Hematopoietic multipotent progenitor cell (in vitro differentiated cells): ENCODE results near the gene PALS2. TPM values are rescaled to one million over a fixed set of nuclear protein-coding genes. Genes with fewer than 3 reads are reported as not detected.
A peak's percentile ranks its signal among the peaks of the same experiment; 100 is the strongest.

Experiments used
- DNase-seq, 3 donors: peaks; one replicate each; pipeline ENCODE4 v3.0.0-alpha.2; 2011 to 2015; ENCODE audit warnings: low read depth in 2 of 3, low spot score in 2 of 3
- small RNA-seq: library from RNA; depleted of rRNA; stranded (forward); fragments of <200 nt; gene quantifications from one replicate; pipeline ENCODE3, GENCODE V24; 2012
- total RNA-seq: library from RNA; depleted of rRNA; stranded (reverse); fragments of >200 nt; gene quantifications from one replicate; pipeline ENCODE4 v1.2.3, GENCODE V29; 2012

PALS2 gene
- total RNA-seq, 1 donor, result 7.5 TPM

DNA sequence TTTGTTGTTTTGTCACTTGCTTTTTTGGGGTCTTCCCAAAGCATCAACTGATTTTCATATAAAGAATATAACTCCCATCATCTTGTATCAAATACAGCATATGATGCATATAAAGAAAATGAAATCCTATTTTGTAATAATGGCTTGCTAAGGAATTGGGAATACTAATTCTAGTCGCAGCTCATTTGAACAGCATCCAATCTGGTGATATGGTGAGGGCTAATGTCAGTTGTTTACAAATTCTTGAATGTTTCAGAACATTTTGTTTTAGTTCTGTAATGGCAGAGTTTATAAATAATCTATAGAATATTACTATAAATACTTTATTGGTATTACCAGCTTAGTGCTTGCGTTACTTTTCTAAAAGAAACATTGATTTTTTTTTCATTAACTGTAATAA, 8.9 kb downstream of the PALS2 start:
- DNase-seq, result no peak

DNA sequence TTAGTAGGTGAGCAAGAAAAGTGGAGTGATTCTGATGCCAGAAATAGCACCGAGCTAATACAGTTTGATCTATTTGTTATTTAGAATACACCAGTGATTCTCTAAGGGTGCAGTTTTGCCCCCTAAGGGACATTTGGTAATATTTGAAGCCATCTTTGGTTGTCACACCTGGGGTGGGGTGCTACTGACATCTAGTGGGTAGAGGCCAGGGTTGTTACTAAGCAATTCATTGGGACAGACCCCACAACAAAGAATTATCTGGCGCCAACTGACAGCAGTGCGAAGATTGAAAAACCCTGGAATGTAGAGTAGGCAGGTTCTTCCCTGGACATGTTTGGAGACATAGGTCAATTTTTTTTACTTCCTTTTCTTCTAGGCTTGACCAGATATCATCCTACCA, 14.6 kb downstream of the PALS2 start:
- DNase-seq, result peak in 2 of 3 donors; percentile 76 to 83

DNA sequence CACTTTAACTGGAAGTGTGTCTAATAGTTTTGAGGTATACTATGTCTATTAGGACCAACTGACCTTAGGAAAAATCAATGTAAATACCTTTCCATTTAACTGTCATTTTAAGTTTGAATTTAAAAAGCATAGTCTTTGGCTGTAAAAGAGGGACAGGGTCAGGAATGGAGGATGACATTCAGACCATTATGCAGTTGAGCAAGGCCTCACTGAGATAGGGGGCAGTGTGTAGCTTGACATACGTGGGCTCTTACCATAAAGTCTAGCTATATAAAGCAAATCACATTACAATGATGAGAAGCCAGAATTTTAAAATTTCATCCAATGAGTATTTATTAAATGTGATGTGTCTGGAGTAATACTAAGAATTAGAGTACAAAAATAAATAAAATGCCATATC, 17.9 kb downstream of the PALS2 start:
- DNase-seq, result no peak

DNA sequence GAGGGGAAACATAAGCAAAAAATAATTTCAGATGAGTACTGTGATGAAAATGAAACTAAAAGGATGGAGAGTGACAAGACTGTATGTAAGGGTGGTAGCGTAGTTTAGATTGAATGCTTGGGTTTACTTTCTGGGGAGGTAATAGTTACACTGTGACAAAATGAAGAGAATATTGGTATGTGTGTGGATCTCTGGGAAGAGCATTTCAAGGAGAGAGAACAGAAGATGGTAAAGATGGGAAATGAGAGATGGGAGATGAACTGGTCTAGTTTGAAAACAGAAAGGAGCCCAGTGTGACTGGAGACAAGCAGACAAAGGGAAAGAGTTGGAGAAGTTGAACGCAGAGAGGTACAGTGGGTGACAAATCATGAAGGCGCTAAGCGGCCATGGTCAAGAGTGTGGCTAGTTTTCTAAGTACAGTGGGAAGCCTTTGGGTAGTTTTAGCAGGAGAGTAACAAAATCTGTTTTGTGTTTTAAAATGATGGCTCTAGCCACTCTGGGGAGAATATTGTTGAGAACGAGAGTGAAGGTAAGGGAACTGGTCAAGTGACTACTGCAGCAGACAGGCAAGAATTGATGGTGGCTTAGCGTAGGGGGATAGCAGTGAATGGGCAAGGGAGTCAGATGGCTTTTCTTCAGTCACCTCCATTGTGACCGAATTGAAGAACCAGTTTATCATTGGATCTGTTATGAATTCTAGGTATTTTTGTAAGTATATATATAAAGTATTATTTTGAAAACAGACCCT, 22.6 kb downstream of the PALS2 start:
- peak in 1 of 3 donors; percentile 59 for DNase-seq

DNA sequence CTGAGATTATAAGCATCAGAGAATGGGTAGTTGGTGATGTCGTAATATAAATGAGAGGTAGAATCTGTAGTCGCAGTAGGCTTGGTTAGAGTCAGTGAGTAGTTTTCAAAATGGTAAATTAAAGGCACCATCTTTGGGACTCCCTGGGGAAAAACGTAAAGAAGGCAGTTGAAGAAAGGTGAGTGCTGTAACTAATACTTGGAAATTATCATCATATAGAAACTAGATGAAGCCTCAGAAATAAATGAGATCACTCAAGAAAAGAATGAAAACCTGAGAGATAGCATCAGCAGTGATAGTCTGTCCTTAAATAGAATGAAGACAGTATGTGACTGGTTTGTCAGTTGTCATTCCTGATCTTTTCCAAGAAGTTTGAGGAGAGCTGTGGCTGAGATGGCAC, 23.8 kb downstream of the PALS2 start:
- DNase-seq, result no peak

DNA sequence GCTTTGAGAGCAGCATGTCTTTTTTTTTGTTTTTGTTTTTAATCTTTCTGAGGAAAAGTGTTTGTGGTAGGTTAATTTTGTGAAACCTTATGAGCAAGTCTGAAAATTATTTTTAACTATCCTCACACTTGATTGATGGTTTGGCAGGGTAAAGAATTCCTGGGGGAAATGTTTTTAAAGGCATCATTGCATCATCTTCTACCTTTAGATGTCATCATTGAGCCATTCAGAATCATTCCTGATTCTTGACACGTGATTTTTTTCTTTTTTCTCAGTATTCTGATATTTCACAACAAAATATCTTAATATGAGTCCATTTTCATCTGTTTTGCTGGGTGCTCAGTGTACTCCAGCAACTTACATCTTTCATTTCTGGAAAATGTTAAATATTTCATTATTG, 28.3 kb downstream of the PALS2 start:
- DNase-seq, result no peak

DNA sequence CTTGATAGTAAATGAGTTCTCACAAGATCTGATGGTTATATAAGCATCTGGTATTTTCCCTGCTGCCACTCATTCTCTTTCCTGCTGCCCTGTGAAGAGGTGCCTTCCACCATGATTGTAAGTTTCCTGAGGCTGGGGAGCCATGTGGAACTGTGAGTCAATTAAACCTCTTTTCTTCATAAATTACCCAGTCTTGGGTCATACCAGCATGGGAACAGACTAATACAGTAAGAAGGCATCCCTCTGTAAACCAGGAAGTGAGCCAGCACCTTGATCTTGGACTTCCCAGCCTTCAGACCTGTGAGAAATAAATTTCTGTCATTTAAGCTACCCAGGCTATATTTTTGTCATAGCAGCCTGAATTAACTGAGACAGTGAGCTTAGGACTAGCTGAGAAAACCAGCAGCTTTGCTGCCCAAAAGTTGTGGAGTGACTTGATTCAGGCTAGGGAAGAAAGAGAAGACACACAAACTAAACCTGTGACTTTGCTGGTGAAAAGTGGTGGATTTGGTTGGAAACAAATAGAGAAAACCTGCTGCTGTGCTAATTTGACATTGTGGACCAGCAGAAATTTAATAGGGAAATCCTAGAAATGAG, 29.7 kb downstream of the PALS2 start:
- no peak for DNase-seq

DNA sequence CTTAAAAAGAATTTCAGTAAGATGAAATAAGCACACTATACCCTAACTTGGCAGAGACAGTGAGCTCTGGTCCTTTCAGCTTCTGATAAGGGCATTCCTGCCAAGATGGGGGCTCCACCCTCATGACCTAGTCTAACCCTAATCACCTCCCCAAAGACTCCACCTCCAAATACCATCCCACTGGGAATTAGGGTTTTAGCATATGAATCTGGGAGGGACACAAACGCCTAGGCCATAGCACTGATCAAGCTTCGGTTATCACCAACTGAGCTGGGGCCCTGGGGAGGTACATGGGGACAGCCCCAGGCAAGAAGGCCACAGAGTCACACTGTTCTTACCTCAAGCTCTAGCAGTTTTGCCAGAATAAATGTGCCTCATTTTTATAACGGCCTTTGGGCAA, 31.4 kb downstream of the PALS2 start:
- DNase-seq, result no peak

DNA sequence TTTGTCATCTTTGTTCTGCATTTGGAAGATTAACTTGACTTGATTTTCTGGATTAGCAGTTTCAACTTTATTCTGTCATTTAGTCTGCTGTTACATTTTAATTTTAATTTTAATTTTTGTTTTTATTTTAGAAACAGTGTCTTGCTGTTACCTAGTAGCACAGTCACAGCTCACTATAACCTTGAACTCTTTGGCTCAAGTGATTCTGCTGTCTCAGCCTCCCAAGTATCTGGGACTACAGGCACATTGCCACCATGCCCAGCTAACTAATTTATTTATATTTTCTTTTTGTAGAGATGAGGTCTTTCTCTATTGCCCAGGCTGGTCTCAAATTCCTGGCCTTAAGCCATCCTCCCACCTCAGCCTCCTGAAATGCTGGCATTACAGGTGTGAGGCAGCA, 35.3 kb downstream of the PALS2 start:
- no peak for DNase-seq

DNA sequence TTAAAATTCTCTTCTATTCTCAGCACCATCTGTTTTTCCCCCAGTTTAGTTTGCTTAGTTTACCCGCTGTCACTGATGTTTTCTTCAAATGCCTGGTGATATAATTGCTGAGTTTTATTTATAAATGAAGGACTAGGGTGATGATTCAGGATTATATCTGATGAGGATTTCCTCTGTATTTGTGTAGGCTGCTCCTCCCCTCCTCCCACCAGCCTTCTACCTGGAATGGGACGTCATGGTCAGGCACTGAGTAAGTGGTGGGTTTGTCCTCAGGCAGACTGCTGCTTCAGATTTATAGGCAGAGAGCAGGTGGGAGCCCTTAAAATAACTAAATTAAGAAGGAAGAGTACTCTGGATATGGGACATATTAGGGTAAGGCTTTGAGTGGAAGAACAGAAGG, 35.8 kb downstream of the PALS2 start:
- DNase-seq, result no peak

DNA sequence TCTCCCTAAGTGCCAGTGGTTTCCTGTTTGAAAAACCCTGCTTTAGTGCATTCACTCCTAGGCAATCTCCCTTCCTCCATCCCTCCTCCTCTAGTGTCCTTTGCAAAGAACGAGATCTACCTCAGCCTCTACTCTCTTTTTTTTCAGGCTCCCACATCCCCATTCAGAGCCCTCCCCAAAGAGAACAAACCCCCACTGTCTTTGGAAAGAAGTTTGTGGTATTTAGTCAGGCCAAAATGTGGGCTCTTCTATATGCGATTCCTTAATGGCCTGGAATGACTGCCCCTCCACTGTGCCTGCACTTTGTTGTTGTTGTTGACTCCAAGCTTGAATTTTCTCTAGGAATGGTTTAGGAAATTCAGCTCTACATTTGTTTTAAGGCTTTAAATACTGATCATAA, 36.3 kb downstream of the PALS2 start:
- no peak for DNase-seq

DNA sequence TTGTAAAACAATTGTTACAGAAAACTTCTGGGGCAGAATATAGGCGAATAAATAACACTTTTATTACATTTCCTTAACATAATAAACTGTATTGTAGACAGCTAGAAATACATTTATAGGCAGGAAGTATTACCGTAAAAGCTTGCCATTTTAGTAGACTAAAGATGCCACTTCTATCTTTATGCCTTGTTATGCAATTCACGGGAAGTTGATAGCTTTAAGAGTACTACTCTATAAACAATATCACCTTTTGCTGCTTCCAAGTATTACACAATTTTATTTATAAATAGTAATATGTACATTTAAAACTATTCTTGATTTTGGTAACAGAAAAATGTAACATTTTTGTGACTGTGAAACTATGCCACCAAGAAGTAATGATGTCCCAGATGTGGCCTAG, 37.9 kb downstream of the PALS2 start:
- no peak for DNase-seq

DNA sequence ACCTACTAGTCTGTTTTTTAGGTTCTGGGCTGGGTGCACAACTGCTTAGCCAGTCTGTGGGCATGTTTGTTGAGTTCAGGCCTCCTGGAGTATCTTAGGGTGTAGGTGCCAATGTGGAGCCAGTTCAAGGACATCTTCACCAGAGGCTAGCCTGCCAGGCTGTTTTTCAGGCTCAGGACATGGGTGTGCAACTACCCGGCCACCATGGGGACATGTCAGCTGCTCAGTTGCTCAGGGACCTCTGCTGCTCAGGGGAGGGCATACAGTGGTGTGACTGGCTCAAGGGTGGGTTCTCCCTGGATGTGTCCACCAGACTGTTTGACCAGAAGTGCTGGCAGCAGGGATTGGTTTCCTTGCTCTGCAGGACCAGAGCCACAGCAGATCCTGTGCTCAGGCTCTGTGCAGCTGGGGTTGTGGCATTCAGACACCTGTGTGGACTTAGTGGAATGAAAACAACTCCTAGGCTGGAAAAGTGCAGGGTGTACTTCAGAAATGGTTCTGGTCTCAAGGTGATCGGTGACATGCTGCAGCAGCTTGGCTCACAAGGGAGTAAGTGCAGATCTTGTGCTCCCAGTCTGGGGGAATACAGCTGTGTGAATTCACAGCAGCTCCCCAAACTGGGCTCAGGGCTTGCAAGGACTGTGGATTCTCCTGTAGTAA, 44.8 kb downstream of the PALS2 start:
- no peak for DNase-seq

DNA sequence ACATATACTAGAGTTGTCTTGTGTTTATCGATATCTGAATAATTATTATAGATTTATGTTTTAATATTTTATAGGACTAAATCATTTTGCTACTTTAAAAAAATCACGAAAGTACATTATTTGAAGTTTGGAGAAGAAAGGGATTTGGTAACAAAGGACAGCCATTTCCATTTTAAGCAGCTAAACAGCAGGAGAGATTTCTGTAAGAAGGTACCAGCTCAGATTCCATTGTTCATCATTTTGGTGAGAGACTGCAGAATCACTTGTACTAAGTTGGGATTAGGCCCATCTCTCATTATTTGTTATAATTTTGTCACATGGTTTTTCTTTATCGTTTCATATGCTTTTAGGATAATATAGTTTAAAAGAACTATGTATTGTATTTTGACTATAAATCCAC, 46.7 kb downstream of the PALS2 start:
- no peak for DNase-seq

DNA sequence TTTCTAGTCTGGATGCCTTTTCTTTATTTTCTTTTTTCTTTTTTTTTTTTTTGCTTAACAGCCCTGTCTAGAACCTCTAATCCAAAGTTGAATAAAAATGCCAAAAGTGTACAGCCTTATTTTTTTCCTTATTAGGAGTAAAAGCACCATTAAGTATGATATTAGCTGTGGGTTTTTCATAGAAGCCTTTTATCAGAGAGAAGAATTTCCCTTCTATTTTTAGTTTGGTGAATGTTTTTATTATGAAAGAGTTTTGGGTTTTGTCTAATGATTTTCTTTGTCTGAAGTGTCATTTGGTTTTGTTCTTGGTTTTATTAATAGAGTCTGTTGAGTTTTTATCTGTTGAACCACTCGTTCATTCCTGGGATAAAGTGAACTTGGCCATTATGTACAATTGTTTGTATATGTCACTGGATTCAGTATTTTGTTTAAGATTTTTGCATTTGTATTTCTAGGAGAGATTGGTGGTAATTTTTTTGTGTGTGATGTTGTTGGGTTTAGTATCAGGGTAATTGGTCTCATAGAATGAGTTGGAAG, 49.5 kb downstream of the PALS2 start:
- DNase-seq, result no peak

Small RNA genes within 50 kb of the gene (small RNA-seq; reads per million reads assigned to genes)
- gene RNU6-1103P (not detected), gene SUMO2P14 (not detected)

Other genes starting within 250 kb of the PALS2 start
- gene GSDME, start 184.0 kb downstream of the PALS2 start, total RNA-seq, result 0.27 TPM